ENCODE data around the gene MED13L.

The MED13L gene

DNA sequence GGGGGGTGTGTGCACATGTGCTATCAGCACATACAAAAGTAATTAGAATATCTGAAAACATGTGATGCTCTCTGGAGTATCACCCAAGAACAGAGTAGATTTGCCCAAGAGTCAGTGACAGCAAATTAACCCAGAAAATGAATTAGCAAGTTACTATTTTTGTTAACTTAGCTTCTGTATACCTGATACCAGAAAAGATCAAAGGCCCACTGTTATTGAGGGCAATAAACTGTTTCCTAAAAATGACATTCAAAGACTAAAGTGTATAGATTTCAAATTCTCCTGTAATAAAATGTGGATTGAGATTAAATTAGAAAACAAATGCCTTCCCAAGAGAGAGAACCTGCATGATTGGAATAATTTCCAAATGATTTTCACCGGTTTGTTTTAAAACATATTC, 184.7 kb downstream of the MED13L start:
- no peak for DNase-seq (ENCODE audit: low read depth, low spot score)

DNA sequence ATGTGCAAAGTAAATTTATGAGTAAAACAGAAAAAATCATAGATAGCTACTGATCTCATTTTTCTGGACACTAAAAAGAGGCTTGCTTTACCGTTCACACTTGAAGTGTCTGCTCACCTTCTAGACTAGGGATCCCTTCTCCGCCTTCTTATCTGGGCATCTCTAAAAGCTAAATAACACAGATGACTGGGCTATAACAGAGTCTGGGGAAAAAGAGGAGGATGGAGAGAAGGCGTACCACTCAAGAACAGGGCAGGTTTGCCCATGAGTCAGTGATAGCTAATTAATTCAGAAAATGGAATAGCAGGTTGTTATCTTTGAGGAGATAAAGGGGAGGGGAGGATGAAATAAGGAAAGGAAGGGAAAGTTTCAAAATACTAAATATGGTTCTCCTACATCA, 185.3 kb downstream of the MED13L start:
- DNase-seq (ENCODE audit: low read depth, low spot score): no peak

DNA sequence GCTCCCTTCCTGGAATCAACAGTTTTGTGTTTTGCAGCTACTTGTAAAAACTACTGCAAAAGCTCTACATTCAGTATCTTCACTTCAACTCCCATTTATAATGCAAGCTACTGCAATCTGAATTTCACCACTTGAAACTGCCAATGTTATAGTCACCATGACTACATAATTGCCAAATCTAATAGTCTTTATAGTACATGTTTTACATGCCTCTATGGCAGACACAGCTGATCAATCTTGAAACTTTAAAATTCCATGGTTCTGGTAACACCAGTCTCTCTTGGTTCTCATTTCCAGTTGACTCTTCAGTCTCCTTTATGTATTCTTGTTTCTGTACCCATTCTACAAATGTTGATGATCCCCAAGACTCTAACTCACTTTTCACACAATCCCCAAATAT, 185.9 kb downstream of the MED13L start:
- no peak for DNase-seq (ENCODE audit: low read depth, low spot score)

DNA sequence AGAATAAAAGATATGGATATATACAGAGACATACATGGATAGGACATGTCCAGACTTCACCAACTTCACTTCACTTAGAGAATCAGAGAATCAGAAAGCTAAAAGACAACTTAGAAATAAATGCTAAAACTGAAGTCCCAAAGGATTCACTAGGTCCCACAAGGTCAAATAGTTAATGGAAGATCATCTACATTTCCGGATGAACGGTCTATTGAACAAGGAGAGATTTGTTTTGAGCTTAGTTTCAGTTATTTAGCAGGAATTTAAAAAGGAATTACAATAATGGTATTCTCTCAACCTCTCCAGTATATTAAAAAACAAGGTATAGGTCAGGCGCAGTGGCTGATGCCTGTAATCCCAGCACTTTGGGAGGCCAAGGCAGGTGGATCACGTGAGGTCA, 187.0 kb downstream of the MED13L start:
- DNase-seq (ENCODE audit: low read depth, low spot score): no peak

DNA sequence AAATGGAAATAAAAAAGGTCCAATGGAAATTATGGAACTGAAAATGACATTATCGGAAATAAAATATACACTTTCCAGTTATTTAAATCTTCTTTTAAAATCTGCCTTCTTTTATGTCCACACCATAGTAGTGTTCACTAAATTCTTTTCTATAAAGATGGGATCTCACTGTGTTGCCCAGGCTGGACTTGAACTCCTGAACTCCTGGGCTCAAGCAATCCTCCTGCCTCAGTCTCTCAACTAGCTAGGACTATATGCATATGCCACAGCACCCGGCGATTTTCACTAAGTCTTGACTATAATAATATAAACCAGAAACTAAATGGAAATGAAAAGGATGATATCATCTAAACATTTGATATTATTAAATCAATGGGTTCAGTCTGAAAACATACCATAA, 188.4 kb downstream of the MED13L start:
- no peak for DNase-seq (ENCODE audit: low read depth, low spot score)

DNA sequence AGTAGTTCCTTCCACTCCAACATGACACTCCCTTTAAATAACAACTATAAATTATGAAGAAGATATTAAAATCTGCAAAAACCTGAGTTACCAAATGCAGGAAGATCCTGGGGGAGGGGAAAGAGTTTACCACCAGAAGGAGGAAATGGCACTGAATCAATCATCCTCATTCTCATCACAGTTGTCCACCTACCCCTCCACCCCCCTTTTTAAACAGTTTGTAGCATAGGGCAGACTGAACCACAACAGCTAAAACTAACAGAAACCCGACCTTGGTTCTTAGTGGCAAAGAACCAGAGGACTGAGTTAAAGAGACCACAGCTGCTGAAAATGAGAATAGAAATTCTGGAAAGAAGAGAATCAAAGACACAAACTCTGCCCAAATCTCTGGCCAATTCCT, 189.5 kb downstream of the MED13L start:
- no peak for DNase-seq (ENCODE audit: low read depth, low spot score)

DNA sequence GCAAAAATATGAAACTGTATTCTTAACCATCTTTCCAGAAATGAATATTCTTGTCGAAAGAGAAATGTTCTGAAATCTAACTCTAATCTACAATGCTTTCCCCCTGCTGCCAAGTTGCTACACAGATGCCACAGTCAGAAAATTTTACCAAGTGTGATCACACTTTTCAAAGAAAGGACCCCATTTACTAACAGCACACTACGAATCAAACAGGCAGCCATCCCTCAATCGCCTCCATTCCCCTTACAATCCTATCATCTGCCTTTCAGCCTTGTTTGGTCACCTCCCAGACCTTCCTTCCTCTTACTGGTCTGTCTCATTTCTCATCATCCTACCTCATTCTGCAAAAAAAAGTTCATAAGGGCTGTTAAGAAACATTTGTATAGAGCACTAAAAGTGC, 190.1 kb downstream of the MED13L start:
- DNase-seq (ENCODE audit: low read depth, low spot score): no peak

DNA sequence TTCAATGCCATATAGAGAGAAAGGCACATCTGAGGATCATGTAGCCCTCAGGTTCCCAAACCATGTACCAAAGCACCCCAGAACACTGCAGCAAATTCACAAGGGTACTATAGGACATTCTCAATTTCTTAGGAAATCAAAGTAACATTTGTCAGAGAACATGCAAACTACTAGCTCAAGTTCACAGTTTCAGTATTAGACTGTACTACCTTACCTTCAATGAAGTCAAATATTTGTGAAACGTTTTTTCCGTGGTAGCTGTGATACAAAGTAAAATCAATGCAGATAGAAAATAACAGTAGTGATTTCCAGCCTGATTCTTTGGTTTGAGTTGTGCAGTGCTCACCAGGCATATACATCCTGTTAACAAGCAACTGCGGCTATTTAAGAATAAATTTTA, 197.1 kb downstream of the MED13L start:
- no peak for DNase-seq (ENCODE audit: low read depth, low spot score)

DNA sequence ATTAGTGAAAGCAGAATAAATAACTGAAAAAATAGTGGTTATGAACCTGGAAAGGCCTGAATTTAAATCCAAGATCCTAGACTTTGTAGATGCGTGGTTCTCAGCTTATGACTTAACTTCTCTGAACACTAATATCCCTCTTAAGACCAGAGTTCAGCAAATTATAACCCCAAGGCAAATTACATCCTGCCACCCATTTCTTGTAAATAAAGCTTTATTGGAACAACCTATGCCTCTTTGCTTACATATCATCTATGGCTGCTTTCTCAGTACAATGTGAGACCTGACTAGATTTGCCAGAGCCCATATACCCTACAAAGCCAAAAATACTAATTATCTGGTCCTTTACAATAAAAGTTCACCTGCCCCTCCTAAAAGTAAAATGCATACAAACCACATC, 199.1 kb downstream of the MED13L start:
- no peak for DNase-seq (ENCODE audit: low read depth, low spot score)

DNA sequence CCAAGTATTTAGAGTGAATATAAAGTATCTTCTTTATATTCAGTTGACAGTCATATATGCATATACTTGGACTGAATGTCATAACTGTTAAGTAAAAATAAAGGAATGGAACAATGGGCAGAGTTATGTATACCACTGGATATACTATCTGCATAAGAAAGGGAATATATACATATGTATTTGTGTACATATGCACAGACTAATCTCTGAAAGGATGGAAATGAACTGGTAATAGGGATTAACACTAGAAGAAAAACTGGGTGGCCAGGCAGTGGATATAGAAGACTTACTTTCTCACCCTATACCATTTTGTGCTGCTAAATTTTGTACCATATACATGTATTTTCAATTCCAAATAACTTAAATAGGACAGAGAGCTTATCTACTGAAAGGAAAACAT, 200.1 kb downstream of the MED13L start:
- no peak for DNase-seq (ENCODE audit: low read depth, low spot score)

DNA sequence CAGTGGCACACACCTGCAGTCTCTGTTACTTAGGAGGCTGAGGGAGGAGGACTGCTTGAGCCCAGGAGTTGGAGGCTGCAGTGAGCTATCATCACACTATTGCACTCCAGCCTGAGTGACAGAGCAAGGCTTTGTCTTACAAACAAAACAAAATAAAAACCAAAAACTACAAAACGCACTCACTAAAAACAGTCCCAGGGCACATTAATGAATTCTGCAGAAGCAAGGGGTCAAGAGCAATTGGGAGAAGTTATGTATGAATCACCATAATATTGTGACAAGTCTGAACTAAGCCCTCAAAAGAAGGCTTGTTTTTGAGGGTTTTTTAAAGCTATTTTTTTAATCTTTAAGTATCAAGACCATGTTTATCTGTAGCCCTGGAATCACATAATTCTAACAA, 201.1 kb downstream of the MED13L start:
- DNase-seq (ENCODE audit: low read depth, low spot score): no peak

DNA sequence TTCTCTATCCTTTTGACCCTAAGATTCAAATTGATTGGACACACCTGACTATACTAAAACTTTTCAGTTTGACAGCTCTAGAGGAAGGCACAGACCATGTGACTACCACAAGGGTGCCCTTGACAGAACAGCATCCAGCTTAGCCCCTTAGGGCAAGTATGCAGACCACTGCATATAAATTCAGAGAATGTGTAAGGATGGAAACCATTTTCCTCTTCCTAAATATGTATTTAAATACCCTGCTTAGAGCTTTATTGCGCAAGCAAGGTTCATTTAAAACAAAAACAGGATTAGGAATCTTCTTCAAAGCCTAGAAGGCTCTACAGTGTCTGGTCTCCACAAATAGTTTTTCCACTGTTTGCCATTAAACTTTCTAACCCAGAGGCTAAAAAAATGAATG, 202.8 kb downstream of the MED13L start:
- no peak for DNase-seq (ENCODE audit: low read depth, low spot score)

DNA sequence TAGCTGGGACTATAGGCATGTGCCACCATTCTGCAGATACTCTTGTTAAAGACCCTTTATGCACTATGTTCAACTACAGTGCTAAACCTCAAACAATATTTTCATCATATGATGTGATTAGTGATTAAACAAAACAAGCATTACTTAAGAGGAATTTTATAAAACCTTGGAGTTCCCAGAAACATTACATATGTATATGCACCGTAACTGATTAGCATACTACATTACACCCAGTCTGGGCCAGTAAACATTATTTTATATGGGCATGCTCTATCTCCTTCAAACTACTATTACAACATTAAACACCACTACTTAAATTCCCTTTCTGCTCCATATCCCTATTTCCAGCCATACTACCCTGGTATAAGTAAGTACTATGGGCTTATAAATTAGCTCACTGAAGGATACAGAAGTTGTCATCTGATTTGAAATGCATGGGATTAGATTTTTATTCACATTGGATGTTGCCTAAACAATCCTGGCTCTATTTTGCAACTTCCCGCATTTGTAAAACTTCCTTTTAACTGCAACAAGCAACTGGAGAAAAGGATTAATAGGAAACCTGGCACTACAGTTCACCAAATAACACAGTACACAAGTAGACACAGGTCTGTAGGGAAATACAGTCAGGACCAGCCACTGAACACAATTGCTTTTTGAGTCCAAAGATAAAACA, 205.8 kb downstream of the MED13L start:
- DNase-seq (ENCODE audit: low read depth, low spot score): no peak

DNA sequence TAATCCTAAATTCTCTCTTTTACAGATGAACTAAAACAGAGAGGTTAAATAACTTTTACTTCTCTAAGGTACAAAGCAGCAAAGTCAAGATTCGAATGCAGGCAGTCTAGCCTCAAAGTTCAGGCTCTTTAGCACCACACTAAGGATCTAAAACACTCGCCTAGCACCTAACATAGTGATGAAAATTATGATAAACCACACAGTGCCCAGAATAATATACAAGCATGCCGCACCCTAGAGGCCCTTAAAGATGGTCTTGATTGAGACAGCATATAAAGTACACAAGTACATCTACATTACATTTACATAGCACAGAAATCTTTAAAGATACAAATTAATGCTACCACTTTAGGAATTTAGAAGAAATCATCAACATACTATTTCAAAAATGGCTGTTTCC, 207.0 kb downstream of the MED13L start:
- DNase-seq (ENCODE audit: low read depth, low spot score): no peak

DNA sequence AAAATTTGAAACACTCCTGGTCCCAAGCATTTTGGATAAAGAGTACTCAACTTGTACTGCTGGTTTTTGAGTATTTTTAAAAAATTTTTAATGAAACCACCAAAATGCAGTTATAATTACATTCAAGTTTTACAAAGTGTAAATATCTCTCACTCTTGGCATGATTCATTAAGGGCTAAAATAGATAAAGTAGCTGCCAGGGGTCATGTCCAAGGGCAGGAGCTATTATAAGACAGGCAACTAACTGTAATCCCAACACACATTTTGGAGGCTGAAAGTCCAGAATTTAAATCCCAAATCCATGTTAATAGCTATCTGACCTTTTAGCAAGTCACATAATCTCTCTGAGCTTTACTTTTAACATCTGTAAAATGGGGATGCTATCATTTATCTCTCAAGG, 207.6 kb downstream of the MED13L start:
- no peak for DNase-seq (ENCODE audit: low read depth, low spot score)

DNA sequence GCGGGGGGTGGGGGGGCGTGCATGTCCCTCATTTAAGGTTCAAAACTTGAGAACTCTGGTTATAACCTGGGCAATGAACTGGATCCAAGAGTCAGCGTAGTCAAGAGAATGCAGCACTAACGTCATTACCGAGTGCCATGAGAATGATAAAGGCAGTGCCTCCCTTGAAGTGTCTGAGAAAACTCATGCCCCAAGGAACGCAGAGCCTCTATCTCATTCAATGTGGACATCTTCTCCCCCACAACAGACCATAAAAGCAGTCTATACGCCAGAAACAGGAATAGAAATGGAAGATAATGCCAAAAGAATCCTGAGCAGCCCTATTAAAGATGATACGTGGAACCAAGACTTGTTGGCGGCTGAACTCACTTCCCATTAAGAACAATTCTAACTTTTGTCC, 208.6 kb downstream of the MED13L start:
- DNase-seq (ENCODE audit: low read depth, low spot score): no peak

DNA sequence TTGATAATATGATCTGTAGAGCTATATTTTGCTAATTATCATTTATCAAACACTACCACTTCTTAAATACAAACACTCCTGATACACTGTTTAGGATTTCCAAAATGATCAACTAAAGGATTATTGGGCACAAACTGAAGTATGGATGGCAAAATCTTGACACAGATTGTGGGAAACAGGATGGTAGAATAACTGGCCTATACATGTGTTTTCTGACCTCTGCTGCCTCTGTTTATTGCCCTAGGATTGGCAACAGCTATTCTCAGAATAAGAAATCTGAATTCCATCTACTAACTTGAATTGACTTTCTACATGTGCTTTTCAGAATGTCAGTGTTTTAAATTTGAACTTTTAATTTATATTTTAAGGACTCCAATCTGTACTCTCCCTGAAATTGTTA, 209.1 kb downstream of the MED13L start:
- DNase-seq (ENCODE audit: low read depth, low spot score): no peak

DNA sequence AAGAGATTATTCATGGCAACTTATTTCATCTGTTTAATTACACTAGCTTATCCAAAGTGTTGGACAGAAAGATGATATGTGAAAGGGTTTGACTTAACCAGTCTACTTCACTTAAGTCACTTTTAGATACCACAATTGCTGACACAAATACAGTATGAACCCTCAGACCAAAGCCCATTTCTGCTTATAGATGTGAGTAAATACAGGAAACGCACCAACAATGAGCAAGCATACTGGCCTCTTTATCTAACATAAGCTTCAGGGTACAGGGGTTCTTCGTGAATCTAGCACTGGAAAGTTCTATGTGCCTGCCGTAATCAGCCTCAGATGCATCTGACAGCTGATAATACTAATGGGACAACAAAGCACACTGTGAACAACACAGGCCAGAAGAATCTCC, 209.6 kb downstream of the MED13L start:
- DNase-seq (ENCODE audit: low read depth, low spot score): no peak

DNA sequence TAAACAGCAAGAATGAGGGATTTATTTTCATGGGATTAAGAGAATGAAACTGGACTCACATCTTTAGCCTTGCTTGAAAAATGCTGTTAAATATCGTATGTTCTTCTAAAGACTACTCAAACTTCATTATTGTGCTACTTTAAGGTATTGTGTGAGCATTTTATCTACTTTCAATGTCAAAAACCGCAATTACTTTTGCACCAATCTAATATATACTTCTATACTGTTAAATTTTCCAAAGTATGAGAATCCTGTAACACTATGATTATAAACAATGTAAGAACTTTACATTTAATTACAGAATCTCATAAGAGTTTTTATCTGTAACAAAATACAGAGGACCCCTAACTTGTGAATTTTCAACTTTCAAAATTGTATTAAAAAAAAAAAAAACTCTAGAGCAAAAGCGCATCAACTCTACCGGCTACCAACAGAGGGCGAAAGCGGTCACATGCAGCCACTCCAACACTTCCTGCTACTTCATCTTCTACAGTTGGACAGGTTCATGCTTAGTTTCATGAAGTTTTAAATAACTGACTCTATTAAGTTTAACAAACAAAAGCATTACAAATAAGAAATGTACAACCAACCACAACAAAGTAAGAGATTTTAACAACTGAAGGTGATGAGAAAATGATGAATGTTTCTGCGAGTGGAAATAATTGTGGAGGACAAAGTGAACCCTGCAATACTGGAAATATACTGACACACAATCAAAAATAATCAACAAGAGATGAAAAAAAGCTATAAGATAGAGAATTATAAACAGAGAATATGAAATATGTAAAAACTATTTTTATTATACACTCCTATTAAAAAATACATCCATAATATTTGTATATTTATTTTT, 210.9 kb downstream of the MED13L start:
- DNase-seq (ENCODE audit: low read depth, low spot score): no peak

DNA sequence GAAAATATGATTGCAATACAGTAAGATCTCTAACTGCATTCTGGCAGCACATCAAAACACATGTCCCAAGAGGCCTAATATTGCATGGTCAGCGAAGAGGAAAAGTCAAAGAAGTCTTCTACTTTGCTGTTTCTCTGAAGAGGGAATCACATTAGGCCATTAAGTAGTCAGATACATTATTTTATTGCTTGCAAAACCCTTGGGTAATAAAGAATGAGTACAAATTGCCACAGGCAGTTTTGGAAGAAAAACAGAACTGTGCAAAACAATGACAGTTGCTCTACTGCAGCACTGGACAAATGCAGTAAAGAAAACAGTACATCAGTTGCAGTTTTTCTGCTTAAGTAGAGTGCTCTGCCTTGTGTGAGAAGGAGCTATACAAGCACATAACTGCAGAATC, 211.9 kb downstream of the MED13L start:
- no peak for DNase-seq (ENCODE audit: low read depth, low spot score)

DNA sequence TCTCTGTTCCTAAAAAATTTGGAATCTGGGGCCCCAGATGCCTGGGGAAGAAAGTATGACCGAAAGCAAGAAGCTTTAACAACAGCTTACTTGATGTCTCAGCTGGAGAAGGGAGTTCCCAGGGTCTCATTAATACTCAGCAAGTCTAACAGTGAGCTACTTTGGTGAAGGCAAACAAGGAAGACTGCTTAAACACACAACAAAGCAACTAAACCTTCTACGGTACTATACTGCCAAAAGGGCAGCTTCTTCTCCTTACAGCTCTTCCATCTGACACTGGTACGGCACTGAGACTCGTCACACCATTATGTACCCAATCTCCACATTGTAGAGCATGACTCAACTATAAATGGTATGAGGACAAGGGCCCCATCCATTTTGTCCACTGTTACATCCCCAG, 213.0 kb downstream of the MED13L start:
- no peak for DNase-seq (ENCODE audit: low read depth, low spot score)

DNA sequence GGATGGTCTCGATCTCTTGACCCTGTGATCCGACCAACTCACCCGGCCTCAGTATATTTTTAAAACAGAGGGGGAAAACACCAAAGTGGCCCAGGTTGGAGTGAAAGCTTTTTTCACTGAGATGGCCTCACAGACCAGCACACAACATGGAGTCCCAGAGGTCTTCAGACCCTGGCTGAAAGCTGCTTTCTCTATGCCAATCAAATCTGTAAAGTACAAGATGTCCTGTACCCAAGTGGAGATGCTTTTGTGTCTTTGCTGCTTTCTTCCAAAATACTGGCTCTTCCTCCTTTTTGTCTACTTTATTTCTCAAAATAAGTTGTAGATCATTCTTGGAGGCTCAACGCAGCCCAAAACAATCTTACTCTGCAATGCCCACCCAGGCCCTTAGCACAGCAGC, 214.8 kb downstream of the MED13L start:
- no peak for DNase-seq (ENCODE audit: low read depth, low spot score)

DNA sequence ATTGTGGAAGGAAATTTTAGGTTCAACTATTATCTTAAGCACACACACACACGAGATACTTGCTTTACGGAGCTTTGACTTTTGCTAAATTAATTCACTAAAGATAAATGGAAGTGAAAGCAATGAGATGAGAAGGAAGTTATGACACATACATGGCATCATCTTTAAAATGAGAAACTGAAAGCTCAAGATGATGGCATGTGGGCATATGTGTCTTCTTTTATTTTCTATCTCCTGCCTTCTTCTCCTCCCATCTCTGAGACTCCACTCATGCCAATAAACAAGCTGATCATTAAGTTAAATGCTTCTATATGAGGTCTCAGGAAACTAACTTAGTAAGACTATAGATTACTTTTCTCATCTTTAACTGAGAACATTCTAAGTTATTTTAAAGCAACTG, 216.7 kb downstream of the MED13L start:
- no peak for DNase-seq (ENCODE audit: low read depth, low spot score)

DNA sequence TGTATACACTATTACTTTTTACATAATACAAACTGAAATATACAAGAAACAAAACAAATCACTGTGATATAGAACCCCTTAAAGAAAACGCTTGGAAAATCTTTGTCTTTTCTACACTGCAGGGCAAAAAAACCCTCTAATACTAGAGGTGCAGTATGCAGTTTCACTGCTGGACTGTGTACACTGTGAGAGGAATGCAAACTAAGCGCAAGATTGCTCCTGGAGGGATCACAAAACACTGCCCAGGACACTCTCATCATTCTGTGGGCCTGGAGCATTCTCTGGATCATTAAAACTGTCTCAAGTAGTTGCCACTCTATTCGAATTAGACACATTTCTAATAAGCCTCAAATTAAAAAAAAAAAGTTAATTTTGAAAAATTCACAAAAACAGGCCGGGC, 217.6 kb downstream of the MED13L start:
- no peak for DNase-seq (ENCODE audit: low read depth, low spot score)

Measured in iPS DF 19.7 (cell line).